LNCaP clone FGC (cell line): ENCODE measurements around the gene PLK2.

Source experiments
- DNase-seq: peaks from one replicate; pipeline ENCODE4 v3.0.0-alpha.2; 2011; ENCODE audit warnings: low read depth
- H3K4me3 ChIP-seq: 2 replicates; pipeline ENCODE4 v1.5.1; 2011; ENCODE audit warnings: mild to moderate bottlenecking, low read depth, low read length, control low read depth
- TF ChIP-seq, protein P1 (sequence below): IDR thresholded peaks from 2 replicates; pipeline ENCODE4 v1.5.1; 2012; ENCODE audit warnings: mild to moderate bottlenecking; ENCODE audit not compliant: control insufficient read depth, insufficient read depth; ENCODE audit errors: extremely low read depth

Gene PLK2

GRCh38 chr5:58410441-58410840 lies 49.4 kb downstream of the PLK2 start:
- DNase-seq = no peak
- TF ChIP-seq, protein P1, sequence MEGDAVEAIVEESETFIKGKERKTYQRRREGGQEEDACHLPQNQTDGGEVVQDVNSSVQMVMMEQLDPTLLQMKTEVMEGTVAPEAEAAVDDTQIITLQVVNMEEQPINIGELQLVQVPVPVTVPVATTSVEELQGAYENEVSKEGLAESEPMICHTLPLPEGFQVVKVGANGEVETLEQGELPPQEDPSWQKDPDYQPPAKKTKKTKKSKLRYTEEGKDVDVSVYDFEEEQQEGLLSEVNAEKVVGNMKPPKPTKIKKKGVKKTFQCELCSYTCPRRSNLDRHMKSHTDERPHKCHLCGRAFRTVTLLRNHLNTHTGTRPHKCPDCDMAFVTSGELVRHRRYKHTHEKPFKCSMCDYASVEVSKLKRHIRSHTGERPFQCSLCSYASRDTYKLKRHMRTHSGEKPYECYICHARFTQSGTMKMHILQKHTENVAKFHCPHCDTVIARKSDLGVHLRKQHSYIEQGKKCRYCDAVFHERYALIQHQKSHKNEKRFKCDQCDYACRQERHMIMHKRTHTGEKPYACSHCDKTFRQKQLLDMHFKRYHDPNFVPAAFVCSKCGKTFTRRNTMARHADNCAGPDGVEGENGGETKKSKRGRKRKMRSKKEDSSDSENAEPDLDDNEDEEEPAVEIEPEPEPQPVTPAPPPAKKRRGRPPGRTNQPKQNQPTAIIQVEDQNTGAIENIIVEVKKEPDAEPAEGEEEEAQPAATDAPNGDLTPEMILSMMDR = no peak
- no peak overlapping the region for H3K4me3 ChIP-seq

DNA sequence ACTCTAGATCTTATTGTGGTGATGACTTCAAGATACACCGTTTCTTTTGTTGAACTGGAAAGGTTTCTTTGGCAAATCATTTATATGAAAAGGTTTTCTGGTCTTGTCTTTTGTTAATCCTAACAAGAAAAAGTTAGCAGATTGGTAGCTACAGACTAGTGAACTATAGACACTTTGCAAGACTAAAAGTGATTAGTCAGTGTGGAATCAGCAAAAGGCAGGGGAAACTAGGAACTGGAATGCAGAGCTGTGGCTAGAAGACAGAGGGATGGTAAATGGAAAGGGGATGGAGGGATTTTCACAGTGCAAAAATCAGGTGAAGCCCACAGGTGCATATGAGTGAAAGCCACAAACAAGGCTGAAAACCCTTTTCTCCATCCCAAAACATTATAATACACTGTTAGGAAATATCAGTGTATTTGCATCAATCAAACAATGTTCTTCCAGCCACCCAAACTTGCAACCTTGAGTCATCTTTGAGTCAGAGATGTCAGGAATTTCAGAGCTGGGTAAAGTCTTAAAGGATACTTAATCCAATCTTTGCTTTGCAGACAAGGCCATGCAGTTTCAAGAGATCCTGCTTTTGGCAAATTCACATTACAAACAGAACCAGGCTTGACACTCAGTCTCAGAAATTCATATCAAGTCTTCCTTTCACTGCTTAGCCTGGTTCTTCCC lies 52.7 kb downstream of the PLK2 start:
- H3K4me3 ChIP-seq = no peak overlapping the region
- no peak for DNase-seq
- TF ChIP-seq, protein P1 = no peak

DNA sequence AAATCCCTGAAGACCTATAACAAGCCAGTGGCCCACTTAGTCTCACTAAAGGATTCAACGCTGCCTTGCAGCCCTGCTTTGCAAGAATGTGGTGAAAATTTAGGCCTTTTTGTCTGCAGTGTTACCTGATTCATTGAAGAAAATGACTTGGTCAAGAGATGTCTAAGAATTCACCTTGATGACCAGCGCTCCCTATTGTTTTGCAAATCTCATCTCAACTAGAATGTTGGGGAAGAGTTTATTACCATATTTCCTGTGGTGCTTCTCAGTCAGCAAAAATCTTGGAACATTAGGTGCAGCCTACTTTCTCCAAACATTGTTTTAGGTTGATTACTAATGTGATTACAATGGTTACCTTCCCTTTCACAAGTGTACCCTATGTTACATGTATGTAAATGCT lies 53.5 kb downstream of the PLK2 start:
- no peak for DNase-seq
- no peak overlapping the region for H3K4me3 ChIP-seq
- TF ChIP-seq, protein P1 = no peak

DNA sequence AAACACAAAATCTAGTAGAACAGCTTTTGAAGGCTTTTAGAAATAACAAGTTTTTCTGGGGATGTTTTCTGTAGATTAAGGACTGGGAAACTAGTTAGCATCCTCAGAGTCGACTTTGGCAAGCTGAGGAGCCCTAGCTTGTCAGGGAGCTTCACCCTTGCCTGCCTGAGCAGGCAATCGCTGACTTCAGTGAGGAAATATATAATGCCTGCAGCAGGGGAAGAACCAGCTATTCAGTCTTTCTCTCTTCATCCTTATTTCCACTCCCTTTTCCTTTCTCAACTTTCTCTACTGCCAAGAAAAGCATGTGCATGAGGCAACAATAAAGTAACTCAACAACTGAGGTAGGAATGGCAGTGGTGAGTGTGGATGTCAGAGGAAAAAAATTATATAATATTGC lies 54.7 kb downstream of the PLK2 start:
- TF ChIP-seq, protein P1 = no peak
- H3K4me3 ChIP-seq = no peak overlapping the region
- no peak for DNase-seq

GRCh38 chr5:58404734-58405133 lies 55.2 kb downstream of the PLK2 start:
- H3K4me3 ChIP-seq = no peak overlapping the region
- DNase-seq = no peak
- TF ChIP-seq, protein P1 = no peak
